Adipocyte (in vitro differentiated cells): ENCODE results near the gene SNTG2.
"Not testable (repeated sequence)": the region's sequence is repeated elsewhere in the genome, so short reads cannot be mapped to it uniquely, and the experiment has no call there.

Source experiments
- DNase-seq: peaks from one replicate; pipeline ENCODE4 v3.0.0-alpha.2; 2015; ENCODE audit warnings: low read depth
- H3K27me3 ChIP-seq: replicated peaks from 2 replicates; pipeline ENCODE4 v1.7.0; 2013; ENCODE audit warnings: mild to moderate bottlenecking, low read length, moderate library complexity; ENCODE audit not compliant: control insufficient read depth, insufficient read depth
- H3K36me3 ChIP-seq: 2 replicates; pipeline ENCODE4 v1.7.0; 2013; ENCODE audit warnings: low read length, mild to moderate bottlenecking, moderate library complexity; ENCODE audit not compliant: control insufficient read depth, insufficient read depth, severe bottlenecking
- H3K4me1 ChIP-seq: 2 replicates; pipeline ENCODE4 v1.7.0; 2013; ENCODE audit warnings: mild to moderate bottlenecking, low read length, moderate library complexity; ENCODE audit not compliant: control insufficient read depth, insufficient read depth
- H3K4me3 ChIP-seq: 2 replicates; pipeline ENCODE4 v1.7.0; 2013; ENCODE audit warnings: mild to moderate bottlenecking, low read length, moderate library complexity
- H3K9ac ChIP-seq: 2 replicates; pipeline ENCODE4 v1.7.0; 2013; ENCODE audit warnings: mild to moderate bottlenecking, low read length, moderate library complexity
- H3K9me3 ChIP-seq: 2 replicates; pipeline ENCODE4 v1.7.0; 2013; ENCODE audit warnings: mild to moderate bottlenecking, low read length, moderate library complexity; ENCODE audit not compliant: control insufficient read depth

Gene SNTG2

GRCh38 chr2:950080-950966, at the start of gene SNTG2:
Gene SNTG2 (plus strand): TSS chr2:950849. CDS start chr2:950997, 148 bp downstream.
- H3K4me3 ChIP-seq, result peak within 1 kb of the TSS; percentile 42
- H3K9ac ChIP-seq, result no peak within 1 kb of the TSS
- DNase-seq, result peak; percentile 76
- no peaks in the 10 kb centered on the region for H3K9me3 ChIP-seq
- H3K36me3 ChIP-seq, result no peaks in the 10 kb centered on the region
- H3K27me3 ChIP-seq, result peaks cover 55% of the 10 kb centered on the region
- no peaks in the 10 kb centered on the region for H3K4me1 ChIP-seq

DNA sequence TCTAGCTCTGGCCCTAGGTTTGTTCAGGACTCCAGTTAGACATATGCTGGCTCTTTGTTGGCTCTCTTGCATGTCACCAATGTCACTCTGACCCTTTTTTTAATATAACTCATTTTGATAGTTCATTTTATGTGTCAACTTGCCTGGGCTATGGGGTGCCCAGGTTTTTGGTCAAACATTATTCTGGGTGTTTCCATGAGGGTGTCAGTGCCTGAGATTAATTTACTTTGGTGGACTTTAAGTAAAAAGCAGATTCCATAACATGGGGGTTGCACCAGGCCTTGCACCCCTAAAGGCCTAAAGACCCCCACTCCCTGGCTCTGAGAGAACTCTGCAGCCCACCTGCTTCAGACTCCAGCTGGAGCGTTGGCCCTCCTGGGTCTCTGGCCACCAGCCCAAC, 48.1 kb upstream of the SNTG2 start:
- no peak overlapping the region for H3K4me3 ChIP-seq
- H3K9ac ChIP-seq, result no peak overlapping the region
- peaks cover 6% of the 10 kb centered on the region for H3K9me3 ChIP-seq
- H3K36me3 ChIP-seq, result no peaks in the 10 kb centered on the region
- no peak for DNase-seq
- peaks cover 36% of the 10 kb centered on the region for H3K27me3 ChIP-seq
- no peaks in the 10 kb centered on the region for H3K4me1 ChIP-seq

DNA sequence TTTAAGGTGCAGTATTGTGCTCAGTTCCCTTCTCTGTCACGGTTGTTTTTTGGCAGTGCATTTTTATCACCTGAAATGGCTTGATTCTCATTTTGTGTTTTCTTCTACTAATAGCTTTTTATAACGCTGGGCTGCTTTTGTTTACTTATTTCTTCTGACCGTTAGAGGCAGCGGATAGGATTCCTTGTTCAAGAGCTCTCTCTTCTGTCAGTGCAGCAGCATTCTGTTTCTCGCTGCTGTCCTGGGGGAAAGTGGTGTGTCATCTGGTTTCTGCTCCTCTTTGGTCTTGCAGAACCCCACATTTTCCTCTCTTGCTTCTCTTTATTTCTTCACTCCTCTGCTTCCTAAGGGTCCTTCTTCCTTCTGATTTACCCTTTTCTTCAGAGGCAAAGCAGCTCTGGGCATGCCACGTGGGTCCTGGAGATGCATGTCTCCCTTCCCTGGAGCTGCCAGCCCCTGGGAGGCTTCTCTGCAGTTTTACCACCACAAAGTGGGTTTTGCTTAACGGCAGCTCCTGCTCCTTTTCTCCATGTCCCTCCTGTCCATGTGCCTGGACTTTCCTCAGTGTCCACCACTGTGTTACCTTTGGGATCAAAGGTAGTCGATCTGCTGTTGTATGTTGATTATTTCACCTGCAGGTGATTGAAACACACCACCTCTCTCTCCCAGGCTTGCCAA, 47.3 kb upstream of the SNTG2 start:
- Histone ChIP-seq H3K9me3 (peaks cover 6% of the 10 kb centered on the region), H3K36me3 (no peaks in the 10 kb centered on the region), H3K9ac (no peak overlapping the region), H3K27me3 (peaks cover 38% of the 10 kb centered on the region), H3K4me3 (no peak overlapping the region), H3K4me1 (no peaks in the 10 kb centered on the region)
- DNase-seq, result no peak

DNA sequence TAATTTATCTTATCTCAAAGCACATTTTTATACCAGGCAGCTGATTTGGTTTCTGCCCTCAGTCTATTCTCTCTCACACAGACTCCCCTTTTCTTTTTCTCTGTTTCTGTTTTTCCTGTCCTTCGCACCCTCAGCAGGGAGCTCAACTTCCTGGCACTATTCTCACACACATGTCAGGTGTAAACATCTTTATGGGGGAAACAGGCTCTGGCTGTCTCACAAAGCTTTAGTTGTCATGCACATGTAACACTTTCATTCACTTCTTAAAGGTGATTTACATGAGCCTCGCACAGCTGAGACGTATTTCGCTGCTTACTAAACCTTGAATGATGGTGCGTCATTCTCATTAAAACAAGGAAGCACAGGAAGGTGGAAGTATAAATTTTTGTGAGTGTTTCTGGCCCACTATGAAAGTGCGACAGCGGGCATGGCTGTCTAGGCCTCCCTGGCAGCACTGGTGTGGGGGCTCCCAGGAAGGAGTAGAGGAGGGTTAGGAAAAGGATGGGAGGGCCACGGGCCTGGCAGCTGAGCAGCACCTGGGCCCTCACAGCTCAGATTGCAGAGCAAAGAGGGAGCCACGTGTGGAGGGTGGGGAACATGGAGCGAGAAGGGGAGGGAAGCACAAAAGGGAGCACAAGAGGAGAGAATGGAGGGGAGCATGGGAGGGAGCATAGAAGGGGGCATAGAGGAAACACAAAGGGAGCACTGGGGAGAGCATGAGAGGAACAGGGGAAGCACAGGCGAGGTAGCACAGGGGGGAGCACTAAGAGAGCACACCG, 46.2 kb upstream of the SNTG2 start:
- Histone ChIP-seq H3K36me3 (no peaks in the 10 kb centered on the region), H3K4me3 (no peak overlapping the region), H3K9me3 (peaks cover 6% of the 10 kb centered on the region), H3K9ac (no peak overlapping the region), H3K4me1 (no peaks in the 10 kb centered on the region), H3K27me3 (peaks cover 43% of the 10 kb centered on the region)
- DNase-seq, result no peak

- DNase-seq, result no peak
- H3K4me1 ChIP-seq, result no peaks in the 10 kb centered on the region
- H3K9ac ChIP-seq, result no peak overlapping the region
- peaks cover 6% of the 10 kb centered on the region for H3K9me3 ChIP-seq
- no peak overlapping the region for H3K4me3 ChIP-seq
- H3K36me3 ChIP-seq, result no peaks in the 10 kb centered on the region
- H3K27me3 ChIP-seq, result peaks cover 43% of the 10 kb centered on the region
Measured at GRCh38 chr2:905091-905832, 45.4 kb upstream of the SNTG2 start.

GRCh38 chr2:905833-906140, 44.9 kb upstream of the SNTG2 start:
- H3K36me3 ChIP-seq, result no peaks in the 10 kb centered on the region
- peaks cover 43% of the 10 kb centered on the region for H3K27me3 ChIP-seq
- H3K9ac ChIP-seq, result no peak overlapping the region
- DNase-seq, result no peak
- H3K9me3 ChIP-seq, result peaks cover 6% of the 10 kb centered on the region
- H3K4me3 ChIP-seq, result no peak overlapping the region
- no peaks in the 10 kb centered on the region for H3K4me1 ChIP-seq

DNA sequence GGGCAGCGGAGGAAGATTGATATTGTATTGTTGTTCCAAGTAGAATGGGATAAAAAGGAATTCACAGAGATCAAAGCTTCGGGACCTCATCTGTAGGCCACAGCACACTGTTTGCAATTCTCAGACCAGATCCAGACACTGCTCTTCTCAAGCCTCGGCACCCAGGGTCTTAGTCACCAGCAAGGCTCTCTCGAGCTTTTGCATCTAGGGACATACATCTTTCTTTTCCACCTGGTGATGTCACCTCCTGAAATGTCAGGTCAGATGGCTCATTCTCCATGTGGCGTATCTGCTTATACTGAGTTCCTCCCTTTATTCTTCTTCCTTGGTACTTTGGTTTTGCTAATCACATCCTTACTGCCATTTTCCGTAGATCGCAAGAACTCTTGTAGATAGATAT, 42.9 kb upstream of the SNTG2 start:
- H3K36me3 ChIP-seq, result no peaks in the 10 kb centered on the region

GRCh38 chr2:908568-908967, 42.1 kb upstream of the SNTG2 start:
- Histone ChIP-seq H3K27me3 (peaks cover 42% of the 10 kb centered on the region), H3K4me1 (no peaks in the 10 kb centered on the region), H3K4me3 (no peak overlapping the region), H3K9me3 (no peaks in the 10 kb centered on the region), H3K9ac (no peak overlapping the region), H3K36me3 (no peaks in the 10 kb centered on the region)
- no peak for DNase-seq

More for the DNA sequence above, 42.9 kb upstream of the SNTG2 start:
- Histone ChIP-seq H3K9me3 (no peaks in the 10 kb centered on the region), H3K4me3 (no peak overlapping the region), H3K9ac (no peak overlapping the region), H3K4me1 (no peaks in the 10 kb centered on the region), H3K27me3 (peaks cover 50% of the 10 kb centered on the region)
- DNase-seq, result no peak

- DNase-seq, H3K36me3 ChIP-seq, H3K4me1 ChIP-seq, H3K9me3 ChIP-seq, H3K4me3 ChIP-seq, H3K9ac ChIP-seq: not testable (repeated sequence)
- H3K27me3 ChIP-seq, result peaks cover 35% of the 10 kb centered on the region
Measured at GRCh38 chr2:909764-910379, 40.8 kb upstream of the SNTG2 start.

- Histone ChIP-seq H3K4me1 (no peaks in the 10 kb centered on the region), H3K9ac (no peak overlapping the region), H3K9me3 (no peaks in the 10 kb centered on the region), H3K27me3 (peaks cover 27% of the 10 kb centered on the region), H3K36me3 (no peaks in the 10 kb centered on the region), H3K4me3 (no peak overlapping the region)
- DNase-seq, result no peak
Measured at GRCh38 chr2:910698-911097, 40.0 kb upstream of the SNTG2 start.
